GM12878 (cell line): ENCODE measurements around the gene PITRM1. TPM values are rescaled to one million over a fixed set of nuclear protein-coding genes. Genes with fewer than 3 reads are reported as not detected.

Experiments
- ATAC-seq: fragments of 200-7000 bp; cut with Tn5 transposase; 3 replicates; pipeline ENCODE4 v1.9.1; 2020; ENCODE audit warnings: mild to moderate bottlenecking, moderate library complexity
- BruUV-seq: library from RNA; stranded (reverse); fragments of 400-500 nt; replicated peaks from 2 replicates; lab custom pipeline; 2021; lab: Mats Ljungman, UMichigan
- CTCF ChIA-PET: fragments of 300-600 bp; sonication (Branson Sonifier 250); formaldehyde crosslinking; extraction: SDS; loops from one replicate; lab custom pipeline; 2021; ENCODE audit warnings: inconsistent platforms; lab: Yijun Ruan, JAX
- POLR2A ChIA-PET: fragments of 350-600 bp; formaldehyde crosslinking; extraction: SDS; loops from one replicate; lab custom pipeline; 2021; ENCODE audit warnings: inconsistent platforms; lab: Charles Lee
- RAD21 ChIA-PET: fragments of 300-600 bp; sonication (Branson Sonifier 250); formaldehyde crosslinking; loops from one replicate; lab custom pipeline; 2023; ENCODE audit warnings: antibody characterized with exemption; ENCODE audit not compliant: unreplicated experiment; lab: Charles Lee
- SMC1A ChIA-PET: fragments of 300-600 bp; sonication (Branson Sonifier 250); formaldehyde crosslinking; loops from one replicate; lab custom pipeline; 2023; ENCODE audit not compliant: unreplicated experiment, uncharacterized antibody; lab: Charles Lee
- DNase-seq: peaks from one replicate; pipeline ENCODE4 v3.0.0-alpha.2; 2011; ENCODE audit warnings: low read depth, low spot score
- FAIRE-seq: peaks from 3 replicates; lab custom pipeline; 2011; peaks lifted over from hg19 to GRCh38; lab: Jason Lieb, UNC
- H2AFZ ChIP-seq: 2 replicates; pipeline ENCODE4 v1.6.0; 2011; ENCODE audit warnings: low read depth, low read length, control low read depth; ENCODE audit not compliant: control insufficient read depth
- H3K27ac ChIP-seq: 2 replicates; pipeline ENCODE4 v1.5.1; 2011; ENCODE audit warnings: control low read depth; ENCODE audit not compliant: control insufficient read depth, insufficient read depth
- H3K27me3 ChIP-seq, 2 experiments: replicated peaks in 1 of 2; 2 replicates each; pipeline versions ENCODE4 v1.6.0 to v1.6.1; 2011; ENCODE audit warnings: low read length in 1 of 2; ENCODE audit not compliant: control insufficient read depth in 2 of 2, insufficient read depth in 2 of 2
- H3K36me3 ChIP-seq, 2 experiments: 2 replicates each; pipeline ENCODE4 v1.5.1; 2011; ENCODE audit warnings: low read length in 1 of 2; ENCODE audit not compliant: control insufficient read depth in 2 of 2, insufficient read depth in 2 of 2
- H3K4me1 ChIP-seq: 2 replicates; pipeline ENCODE4 v1.6.1; 2011; ENCODE audit warnings: mild to moderate bottlenecking, low read length, moderate library complexity, mixed read lengths; ENCODE audit not compliant: control insufficient read depth, insufficient read depth
- H3K4me2 ChIP-seq: 2 replicates; pipeline ENCODE4 v1.6.0; 2011; ENCODE audit warnings: control low read depth; ENCODE audit not compliant: control insufficient read depth, insufficient read depth
- H3K4me3 ChIP-seq: fragments of 200-600 bp; sonication (generic); 2 replicates; pipeline ENCODE4 v1.5.1; 2016
- H3K79me2 ChIP-seq: 2 replicates; pipeline ENCODE4 v1.6.0; 2011; ENCODE audit warnings: low read length; ENCODE audit not compliant: control insufficient read depth, insufficient read depth
- H3K9ac ChIP-seq: 2 replicates; pipeline ENCODE4 v1.8.0; 2011; ENCODE audit warnings: low read length, control low read depth, mixed read lengths; ENCODE audit not compliant: control insufficient read depth, insufficient read depth
- H3K9me3 ChIP-seq: replicated peaks from 3 replicates; pipeline ENCODE4 v1.5.1; 2011; ENCODE audit warnings: mild to moderate bottlenecking, low read length; ENCODE audit not compliant: control insufficient read depth, insufficient read depth
- H4K20me1 ChIP-seq: 2 replicates; pipeline ENCODE4 v1.6.0; 2011; ENCODE audit not compliant: control insufficient read depth, insufficient read depth
- CBFB ChIP-seq: IDR thresholded peaks from 2 replicates; pipeline ENCODE4 v1.6.1; 2016; ENCODE audit warnings: antibody characterized with exemption, low read depth
- EGR1 ChIP-seq, 2 experiments: IDR thresholded peaks; 1 replicate in 1 of 2; 2 replicates in 1 of 2; pipeline ENCODE4 v1.6.1; 2011 to 2012; ENCODE audit warnings: low read depth in 2 of 2, low read length in 2 of 2, borderline replicate concordance in 1 of 2, mild to moderate bottlenecking in 1 of 2, moderate library complexity in 1 of 2
- MTA3 ChIP-seq: IDR thresholded peaks from 2 replicates; pipeline ENCODE4 v1.6.1; 2012; ENCODE audit warnings: low read length, inconsistent platforms, borderline replicate concordance
- POLR2AphosphoS5 ChIP-seq: IDR thresholded peaks from 2 replicates; pipeline ENCODE4 v1.6.1; 2011; ENCODE audit warnings: mild to moderate bottlenecking, low read length, inconsistent platforms
- RUNX3 ChIP-seq: IDR thresholded peaks from 2 replicates; pipeline ENCODE4 v1.6.1; 2012; ENCODE audit warnings: low read length, inconsistent platforms
- YY1 ChIP-seq: IDR thresholded peaks from 2 replicates; pipeline ENCODE4 v1.6.1; 2011; ENCODE audit warnings: low read depth, mild to moderate bottlenecking, low read length
- WGBS: methylation state at CpG from one replicate; pipeline ENCODE4 v1.1.6; 2016; ENCODE audit warnings: low lambda C conversion rate; ENCODE audit not compliant: insufficient replicate concordance, insufficient coverage; ENCODE audit errors: missing lambda C conversion rate; 5-methylcytosine and 5-hydroxymethylcytosine counted together
- in situ Hi-C: fragments of 300-500 bp; cut with MboI; formaldehyde crosslinking; loops from 9 replicates; pipeline ENCODE4 v1.14.3; 2018; ENCODE audit warnings: mixed read lengths
- intact Hi-C: fragments of 100-400 bp; cut with micrococcal nuclease; formaldehyde crosslinking; loops from one replicate; pipeline ENCODE4 v1.14.2; 2022; ENCODE audit not compliant: unreplicated experiment
- polyA plus RNA-seq, 11 experiments: library from polyadenylated mRNA; depleted of rRNA in 4 of 11; unstranded in 6 of 11; stranded (reverse) in 5 of 11; fragments of >200 nt; fragmentation: Nextera tagmentation in 4 of 11; fragmentation: Illumina TruSeq in 1 of 11; extraction: Ambion mirVana in 4 of 11; extraction: Trizol in 1 of 11; gene quantifications; 1 replicate in 1 of 11; 2 replicates in 10 of 11; pipeline versions ENCODE4 v1.2.1 to v1.2.3, GENCODE V29; 2011 to 2016; ENCODE audit warnings: inconsistent platforms in 2 of 11, missing spikeins in 2 of 11, low read depth in 1 of 11
- total RNA-seq, 4 experiments: library from RNA; depleted of rRNA in 3 of 4; stranded (reverse); fragments of >200 nt in 3 of 4; fragmentation: Illumina TruSeq in 1 of 4; extraction: Trizol in 1 of 4; gene quantifications; 2 replicates each; pipeline versions ENCODE4 v1.2.1 to v1.2.3, GENCODE V29; 2013 to 2021
- TF ChIP-seq, protein P1 (sequence below): fragments of 450-650 bp; IDR thresholded peaks from 2 replicates; pipeline ENCODE4 v1.6.1; 2017; ENCODE audit warnings: mild to moderate bottlenecking, low read depth, inconsistent platforms; ENCODE audit not compliant: poor library complexity, severe bottlenecking
- TF ChIP-seq, protein P2 (sequence below): fragments of 450-650 bp; IDR thresholded peaks from 2 replicates; pipeline ENCODE4 v1.6.1; 2017; ENCODE audit warnings: mild to moderate bottlenecking

PITRM1 gene
- total and polyA plus RNA-seq, 10 of the 15 experiments (the other 5 are each of a cell fraction or from before 2014, with no cell fraction given) = 15.5 to 53.0 (median 45.0) TPM

DNA sequence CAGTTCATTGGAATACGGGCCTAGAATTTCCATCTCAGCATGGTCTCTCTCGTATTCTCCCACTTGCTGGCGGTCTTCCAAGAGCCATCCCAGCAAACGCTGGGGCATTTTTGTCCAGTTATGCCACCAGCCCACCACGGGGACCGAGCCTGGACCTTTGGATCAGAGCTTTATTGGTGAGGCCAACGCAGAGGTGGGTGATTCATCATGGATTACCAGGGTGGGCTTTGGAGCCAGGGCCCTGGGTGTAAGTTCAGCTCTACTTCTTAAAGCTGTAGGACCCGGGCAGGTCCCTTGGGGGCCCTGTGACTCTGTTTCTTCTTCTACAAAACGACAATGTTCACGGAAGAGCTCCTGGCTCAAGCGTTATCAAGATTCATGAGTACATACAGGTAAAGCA is 22.7 kb upstream of the PITRM1 start:
- H3K9me3 ChIP-seq = no peaks in the 10 kb centered on the region
- H3K4me3 ChIP-seq = no peak overlapping the region
- no peak for TF ChIP-seq MTA3
- TF ChIP-seq YY1 = no peak
- TF ChIP-seq RUNX3 = no peak
- TF ChIP-seq, protein P1, sequence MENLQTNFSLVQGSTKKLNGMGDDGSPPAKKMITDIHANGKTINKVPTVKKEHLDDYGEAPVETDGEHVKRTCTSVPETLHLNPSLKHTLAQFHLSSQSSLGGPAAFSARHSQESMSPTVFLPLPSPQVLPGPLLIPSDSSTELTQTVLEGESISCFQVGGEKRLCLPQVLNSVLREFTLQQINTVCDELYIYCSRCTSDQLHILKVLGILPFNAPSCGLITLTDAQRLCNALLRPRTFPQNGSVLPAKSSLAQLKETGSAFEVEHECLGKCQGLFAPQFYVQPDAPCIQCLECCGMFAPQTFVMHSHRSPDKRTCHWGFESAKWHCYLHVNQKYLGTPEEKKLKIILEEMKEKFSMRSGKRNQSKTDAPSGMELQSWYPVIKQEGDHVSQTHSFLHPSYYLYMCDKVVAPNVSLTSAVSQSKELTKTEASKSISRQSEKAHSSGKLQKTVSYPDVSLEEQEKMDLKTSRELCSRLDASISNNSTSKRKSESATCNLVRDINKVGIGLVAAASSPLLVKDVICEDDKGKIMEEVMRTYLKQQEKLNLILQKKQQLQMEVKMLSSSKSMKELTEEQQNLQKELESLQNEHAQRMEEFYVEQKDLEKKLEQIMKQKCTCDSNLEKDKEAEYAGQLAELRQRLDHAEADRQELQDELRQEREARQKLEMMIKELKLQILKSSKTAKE = no peak
- TF ChIP-seq EGR1 (IDR thresholded peaks at IDR 0.05; ENCODE audit: borderline replicate concordance in 1 of 2, low read depth in 2 of 2, low read length in 2 of 2) = no peak
- TF ChIP-seq, protein P2, sequence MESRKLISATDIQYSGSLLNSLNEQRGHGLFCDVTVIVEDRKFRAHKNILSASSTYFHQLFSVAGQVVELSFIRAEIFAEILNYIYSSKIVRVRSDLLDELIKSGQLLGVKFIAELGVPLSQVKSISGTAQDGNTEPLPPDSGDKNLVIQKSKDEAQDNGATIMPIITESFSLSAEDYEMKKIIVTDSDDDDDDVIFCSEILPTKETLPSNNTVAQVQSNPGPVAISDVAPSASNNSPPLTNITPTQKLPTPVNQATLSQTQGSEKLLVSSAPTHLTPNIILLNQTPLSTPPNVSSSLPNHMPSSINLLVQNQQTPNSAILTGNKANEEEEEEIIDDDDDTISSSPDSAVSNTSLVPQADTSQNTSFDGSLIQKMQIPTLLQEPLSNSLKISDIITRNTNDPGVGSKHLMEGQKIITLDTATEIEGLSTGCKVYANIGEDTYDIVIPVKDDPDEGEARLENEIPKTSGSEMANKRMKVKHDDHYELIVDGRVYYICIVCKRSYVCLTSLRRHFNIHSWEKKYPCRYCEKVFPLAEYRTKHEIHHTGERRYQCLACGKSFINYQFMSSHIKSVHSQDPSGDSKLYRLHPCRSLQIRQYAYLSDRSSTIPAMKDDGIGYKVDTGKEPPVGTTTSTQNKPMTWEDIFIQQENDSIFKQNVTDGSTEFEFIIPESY = no peak
- no peak for TF ChIP-seq POLR2AphosphoS5
- TF ChIP-seq CBFB = no peak
- no peaks in the 10 kb centered on the region for H3K4me1 ChIP-seq
- H3K27me3 ChIP-seq = peaks cover 1 to 5% of the 10 kb centered on the region in 2 experiments; a peak in 3 of 4 replicates
- in situ Hi-C loops = loop anchor here (10.0 kb wide), 1 partner anchor 1460 kb away; no protein-coding TSS in a partner anchor
- H2AFZ ChIP-seq = no peak overlapping the region
- BruUV-seq = no TSS peak
- intact Hi-C loops = no loop called here
- no peaks in the 10 kb centered on the region for H3K79me2 ChIP-seq
- RAD21 ChIA-PET = interaction anchor here (0.8 kb wide), 1 partner anchor 10 kb away, joined by 5 read pairs; no protein-coding TSS in a partner anchor
- no peak for DNase-seq
- CTCF ChIA-PET = interaction anchor here (0.6 to 1.1 kb wide), 3 partner anchors 13 to 1596 kb away, joined by 3 to 4 read pairs (median 3); no protein-coding TSS in a partner anchor
- no peak for ATAC-seq
- WGBS = 23% methylated on average over 11 of the region's 11 CpGs
- no peaks in the 10 kb centered on the region; the same call in 1 of the 2 replicates for H4K20me1 ChIP-seq
- POLR2A ChIA-PET = no interaction called here
- H3K4me2 ChIP-seq = no peak overlapping the region
- FAIRE-seq = no peak
- H3K9ac ChIP-seq = no peak overlapping the region
- H3K36me3 ChIP-seq = no peaks in the 10 kb centered on the region
- no peak overlapping the region for H3K27ac ChIP-seq
- SMC1A ChIA-PET = interaction anchor here (1.3 kb wide), 1 partner anchor 1572 kb away, joined by 3 read pairs; no protein-coding TSS in a partner anchor
